ENCODE results near the gene TRMT13.

DNA sequence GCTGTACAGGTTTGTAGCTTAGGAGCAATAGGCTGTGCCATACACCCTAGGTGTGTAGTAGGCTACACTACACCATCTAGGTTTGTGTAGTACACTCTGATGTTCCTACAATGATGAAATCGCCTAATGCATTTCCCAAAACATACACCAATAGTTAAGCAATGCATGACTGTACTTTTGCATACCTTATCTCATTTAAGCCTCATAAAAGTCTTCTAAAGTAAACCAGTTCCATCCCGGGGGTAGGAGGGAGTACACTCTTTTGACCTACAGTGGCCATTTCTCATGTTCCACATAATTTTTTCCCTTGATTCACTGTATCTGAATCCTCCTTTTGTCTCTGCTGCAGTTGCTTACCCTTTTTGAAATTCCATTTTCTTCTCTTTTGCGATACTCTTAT is 12.2 kb downstream of the TRMT13 start:
- TF ChIP-seq, protein P1, sequence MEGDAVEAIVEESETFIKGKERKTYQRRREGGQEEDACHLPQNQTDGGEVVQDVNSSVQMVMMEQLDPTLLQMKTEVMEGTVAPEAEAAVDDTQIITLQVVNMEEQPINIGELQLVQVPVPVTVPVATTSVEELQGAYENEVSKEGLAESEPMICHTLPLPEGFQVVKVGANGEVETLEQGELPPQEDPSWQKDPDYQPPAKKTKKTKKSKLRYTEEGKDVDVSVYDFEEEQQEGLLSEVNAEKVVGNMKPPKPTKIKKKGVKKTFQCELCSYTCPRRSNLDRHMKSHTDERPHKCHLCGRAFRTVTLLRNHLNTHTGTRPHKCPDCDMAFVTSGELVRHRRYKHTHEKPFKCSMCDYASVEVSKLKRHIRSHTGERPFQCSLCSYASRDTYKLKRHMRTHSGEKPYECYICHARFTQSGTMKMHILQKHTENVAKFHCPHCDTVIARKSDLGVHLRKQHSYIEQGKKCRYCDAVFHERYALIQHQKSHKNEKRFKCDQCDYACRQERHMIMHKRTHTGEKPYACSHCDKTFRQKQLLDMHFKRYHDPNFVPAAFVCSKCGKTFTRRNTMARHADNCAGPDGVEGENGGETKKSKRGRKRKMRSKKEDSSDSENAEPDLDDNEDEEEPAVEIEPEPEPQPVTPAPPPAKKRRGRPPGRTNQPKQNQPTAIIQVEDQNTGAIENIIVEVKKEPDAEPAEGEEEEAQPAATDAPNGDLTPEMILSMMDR (IDR thresholded peaks at IDR 0.05) = no peak
- TF ChIP-seq EZH2 (IDR thresholded peaks at IDR 0.05) (no peak), EZH2phosphoT487 (IDR thresholded peaks at IDR 0.05) (no peak)
